GM12891 (cell line): ENCODE measurements around the gene TEX48.

Experiments
- POLR2A ChIP-seq: IDR thresholded peaks from 2 replicates; pipeline ENCODE4 v1.6.1; 2011; ENCODE audit warnings: low read depth, low read length, control low read depth
- POLR2AphosphoS5 ChIP-seq: IDR thresholded peaks from 2 replicates; pipeline ENCODE4 v1.6.1; 2011; ENCODE audit warnings: low read depth, low read length, control low read depth

DNA sequence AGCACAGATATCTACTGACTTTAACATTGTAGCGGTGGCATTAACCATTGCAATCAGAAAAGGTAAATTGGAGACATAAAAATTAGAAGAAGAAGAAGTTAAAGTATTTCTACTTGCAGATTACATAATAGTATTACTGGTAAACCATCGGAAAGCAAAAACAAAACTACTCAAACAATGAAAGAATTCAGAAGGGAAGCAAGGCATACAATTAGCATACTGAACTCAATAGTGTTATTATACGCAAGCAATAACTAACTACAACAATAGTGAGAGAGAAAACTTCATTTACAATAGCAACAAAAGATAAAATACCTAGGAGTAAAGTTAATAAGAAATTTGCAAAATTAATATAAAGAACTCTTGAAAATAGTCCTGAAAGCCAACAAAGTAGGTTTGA lies 17.8 kb downstream of the TEX48 start:
- TF ChIP-seq POLR2AphosphoS5, result no peak
- no peak for TF ChIP-seq POLR2A
